Adrenal gland (tissue), 9 donors: Measurements from ENCODE around the gene SMIM45.

Source experiments
- DNase-seq, 7 donors: peaks; one replicate each; pipeline ENCODE4 v3.0.0-alpha.2; 2019 to 2020
- H3K27ac ChIP-seq, 5 donors: fragments of 200-600 bp; sonication (generic) in 4 of 5; 1 replicate in 3 of 5; 2 replicates in 2 of 5; pipeline versions ENCODE4 v1.5.1 to v1.8.0; 2016 to 2020; ENCODE audit warnings: mild to moderate bottlenecking in 1 of 5
- H3K27me3 ChIP-seq: fragments of 200-600 bp; 2 replicates; pipeline ENCODE4 v1.8.0; 2021
- H3K36me3 ChIP-seq, 2 donors: fragments of 200-600 bp; replicated peaks in 1 of 2; 1 replicate in 1 of 2; 2 replicates in 1 of 2; pipeline versions ENCODE4 v1.5.1 to v1.8.0; 2018 to 2022
- H3K4me1 ChIP-seq, 2 donors: fragments of 200-600 bp; replicated peaks in 1 of 2; 1 replicate in 1 of 2; 2 replicates in 1 of 2; pipeline versions ENCODE4 v1.5.1 to v1.8.0; 2018 to 2021
- H3K4me3 ChIP-seq, 4 donors: fragments of 200-600 bp; sonication (generic) in 3 of 4; one replicate each; pipeline ENCODE4 v1.5.1; 2016 to 2018
- H3K9me3 ChIP-seq, 3 donors: fragments of 200-600 bp; sonication (generic) in 1 of 3; replicated peaks in 1 of 3; 1 replicate in 2 of 3; 2 replicates in 1 of 3; pipeline versions ENCODE4 v1.5.1 to v1.8.0; 2016 to 2021
- POLR2A ChIP-seq, 2 donors: fragments of 450-650 bp; IDR thresholded peaks; one replicate each; pipeline ENCODE4 v1.6.1; 2017; ENCODE audit warnings: antibody characterized with exemption in 2 of 2, mild to moderate bottlenecking in 2 of 2, moderate library complexity in 1 of 2
- WGBS, 4 donors: extraction: QIAGEN DNeasy Blood & Tissue Kit in 2 of 4; methylation state at CpG; one replicate each; pipeline versions ENCODE4 v1.1.5 to v1.1.7; 2013 to 2017; 5-methylcytosine and 5-hydroxymethylcytosine counted together
- intact Hi-C, 2 donors: fragments of 100-400 bp; cut with DNase I; formaldehyde crosslinking; loops; one replicate each; pipeline versions ENCODE4 v1.14.1 to v1.15.0; 2022 to 2023
- TF ChIP-seq, protein P1 (sequence below), 6 experiments: fragments of 450-650 bp in 4 of 6; fragments of 200-600 bp in 2 of 6; sonication (generic) in 1 of 6; IDR thresholded peaks; 1 replicate in 5 of 6; 2 replicates in 1 of 6; pipeline versions ENCODE4 v1.5.1 to v1.8.0; 2016 to 2021; ENCODE audit warnings: antibody characterized with exemption in 6 of 6, mild to moderate bottlenecking in 2 of 6, moderate library complexity in 1 of 6
- donor health status: healthy with polysubstance abuse.
- donor health status: Bipolar disorder and iron deficiency.
- donor health status: DM: yes; HTN: yes; CAD: no.
- donor health status: DM: no; HTN: no; CAD: no.
- donor health status: DM: no; HTN: no; CAD: no.

Gene SMIM45

DNA sequence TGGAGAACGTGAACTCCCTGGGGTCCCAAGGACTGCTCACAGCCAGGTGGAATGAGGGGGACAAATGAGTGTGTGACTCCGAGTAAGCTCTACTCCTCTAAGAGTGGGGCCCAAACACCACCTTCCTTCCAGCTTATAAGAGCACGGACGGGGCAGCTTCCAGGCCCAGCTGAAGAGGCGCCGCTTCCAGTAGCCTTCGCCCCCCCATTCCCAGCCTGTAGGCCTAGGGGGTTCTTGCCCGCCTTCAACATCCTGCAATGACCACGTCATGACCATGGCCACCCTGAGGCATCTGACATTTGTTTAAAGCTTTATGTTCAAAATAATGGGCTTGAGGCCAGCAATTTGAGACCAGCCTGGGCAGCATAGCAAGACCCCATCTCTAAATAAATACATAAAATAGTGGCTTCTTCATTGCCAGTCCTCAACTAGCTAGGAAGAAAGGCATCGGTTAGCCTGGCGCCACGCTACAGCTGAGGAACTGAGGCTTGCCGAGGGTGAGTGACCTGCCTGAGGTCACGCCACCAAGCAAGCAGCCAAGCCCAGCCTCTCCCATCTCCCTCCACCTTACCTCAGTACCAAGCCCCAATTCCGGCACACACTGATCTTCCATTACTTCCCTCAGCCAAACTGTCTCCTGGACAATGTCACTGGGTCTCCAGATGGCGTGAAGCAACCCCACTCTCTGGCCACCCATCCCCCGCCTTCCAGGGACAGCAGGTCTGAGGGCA is 17.5 kb upstream of the SMIM45 start:
- no peak for DNase-seq
- WGBS, 4 donors, result 93 to 95% (median 94%) methylated on average over 15 to 17 of the region's 17 CpGs
- intact Hi-C loops, result no loop called here
- H3K4me3 ChIP-seq, result no peak overlapping the region
- no peaks in the 10 kb centered on the region for H3K9me3 ChIP-seq
- no peaks in the 10 kb centered on the region for H3K27me3 ChIP-seq
- H3K27ac ChIP-seq, result no peak overlapping the region
- TF ChIP-seq, protein P1, sequence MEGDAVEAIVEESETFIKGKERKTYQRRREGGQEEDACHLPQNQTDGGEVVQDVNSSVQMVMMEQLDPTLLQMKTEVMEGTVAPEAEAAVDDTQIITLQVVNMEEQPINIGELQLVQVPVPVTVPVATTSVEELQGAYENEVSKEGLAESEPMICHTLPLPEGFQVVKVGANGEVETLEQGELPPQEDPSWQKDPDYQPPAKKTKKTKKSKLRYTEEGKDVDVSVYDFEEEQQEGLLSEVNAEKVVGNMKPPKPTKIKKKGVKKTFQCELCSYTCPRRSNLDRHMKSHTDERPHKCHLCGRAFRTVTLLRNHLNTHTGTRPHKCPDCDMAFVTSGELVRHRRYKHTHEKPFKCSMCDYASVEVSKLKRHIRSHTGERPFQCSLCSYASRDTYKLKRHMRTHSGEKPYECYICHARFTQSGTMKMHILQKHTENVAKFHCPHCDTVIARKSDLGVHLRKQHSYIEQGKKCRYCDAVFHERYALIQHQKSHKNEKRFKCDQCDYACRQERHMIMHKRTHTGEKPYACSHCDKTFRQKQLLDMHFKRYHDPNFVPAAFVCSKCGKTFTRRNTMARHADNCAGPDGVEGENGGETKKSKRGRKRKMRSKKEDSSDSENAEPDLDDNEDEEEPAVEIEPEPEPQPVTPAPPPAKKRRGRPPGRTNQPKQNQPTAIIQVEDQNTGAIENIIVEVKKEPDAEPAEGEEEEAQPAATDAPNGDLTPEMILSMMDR (IDR thresholded peaks at IDR 0.05), result no peak
- TF ChIP-seq POLR2A (IDR thresholded peaks at IDR 0.05), result no peak
- no peaks in the 10 kb centered on the region for H3K36me3 ChIP-seq
- H3K4me1 ChIP-seq, result no peaks in the 10 kb centered on the region

DNA sequence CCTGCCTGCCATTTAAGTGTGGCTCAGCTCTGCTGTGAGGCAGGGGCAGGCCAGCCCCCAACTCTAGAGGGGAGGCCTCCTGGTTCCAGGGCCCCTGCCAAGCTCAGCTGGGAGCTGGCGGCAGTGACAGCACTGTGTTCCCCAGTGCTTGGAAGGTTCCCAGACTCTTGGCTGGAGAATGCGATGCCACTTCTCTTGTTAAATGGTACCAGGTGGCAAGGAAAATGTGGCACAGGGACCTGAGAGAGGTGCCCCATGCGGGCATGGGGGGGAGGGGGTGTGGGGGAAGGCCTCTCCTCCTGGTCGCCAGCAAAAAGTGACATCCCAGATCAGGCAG is 17.0 kb upstream of the SMIM45 start:
- no peak overlapping the region for H3K27ac ChIP-seq
- 79 to 94% (median 89%) methylated on average over 3 to 4 of the region's 4 CpGs for WGBS, 4 donors
- no peak for DNase-seq
- TF ChIP-seq POLR2A (IDR thresholded peaks at IDR 0.05), result no peak
- TF ChIP-seq, protein P1 (IDR thresholded peaks at IDR 0.05), result no peak
- no peaks in the 10 kb centered on the region for H3K9me3 ChIP-seq
- H3K27me3 ChIP-seq, result no peaks in the 10 kb centered on the region
- no peaks in the 10 kb centered on the region for H3K4me1 ChIP-seq
- intact Hi-C loops, result no loop called here
- no peaks in the 10 kb centered on the region for H3K36me3 ChIP-seq
- H3K4me3 ChIP-seq, result no peak overlapping the region

- Histone ChIP-seq H3K9me3 (no peaks in the 10 kb centered on the region), H3K27ac (no peak overlapping the region), H3K27me3 (no peaks in the 10 kb centered on the region), H3K4me3 (no peak overlapping the region), H3K4me1 (peaks cover 0 to under 1% of the 10 kb centered on the region in 2 donors), H3K36me3 (no peaks in the 10 kb centered on the region)
- TF ChIP-seq POLR2A (IDR thresholded peaks at IDR 0.05), result no peak
- TF ChIP-seq, protein P1 (IDR thresholded peaks at IDR 0.05), result no peak
- DNase-seq, result no peak
- WGBS, 4 donors, result 91 to 100% (median 93%) methylated on average over 4 to 9 of the region's 9 CpGs
- intact Hi-C loops, result no loop called here
Observed at GRCh38 chr22:41935509-41935908, 16.4 kb upstream of the SMIM45 start.

GRCh38 chr22:41936894-41937169 is 15.1 kb upstream of the SMIM45 start:
- Histone ChIP-seq H3K4me1 (peaks cover 0 to 7% of the 10 kb centered on the region in 2 donors), H3K27me3 (no peaks in the 10 kb centered on the region), H3K27ac (no peak overlapping the region), H3K36me3 (no peaks in the 10 kb centered on the region), H3K4me3 (no peak overlapping the region), H3K9me3 (no peaks in the 10 kb centered on the region)
- DNase-seq, result no peak
- no peak for TF ChIP-seq POLR2A (IDR thresholded peaks at IDR 0.05)
- TF ChIP-seq, protein P1 (IDR thresholded peaks at IDR 0.05), result no peak
- intact Hi-C loops, result no loop called here
- WGBS, 4 donors, result 40 to 100% (median 90%) methylated on average over 1 to 2 of the region's 2 CpGs
